ENCODE data around the gene CAPN8.

DNA sequence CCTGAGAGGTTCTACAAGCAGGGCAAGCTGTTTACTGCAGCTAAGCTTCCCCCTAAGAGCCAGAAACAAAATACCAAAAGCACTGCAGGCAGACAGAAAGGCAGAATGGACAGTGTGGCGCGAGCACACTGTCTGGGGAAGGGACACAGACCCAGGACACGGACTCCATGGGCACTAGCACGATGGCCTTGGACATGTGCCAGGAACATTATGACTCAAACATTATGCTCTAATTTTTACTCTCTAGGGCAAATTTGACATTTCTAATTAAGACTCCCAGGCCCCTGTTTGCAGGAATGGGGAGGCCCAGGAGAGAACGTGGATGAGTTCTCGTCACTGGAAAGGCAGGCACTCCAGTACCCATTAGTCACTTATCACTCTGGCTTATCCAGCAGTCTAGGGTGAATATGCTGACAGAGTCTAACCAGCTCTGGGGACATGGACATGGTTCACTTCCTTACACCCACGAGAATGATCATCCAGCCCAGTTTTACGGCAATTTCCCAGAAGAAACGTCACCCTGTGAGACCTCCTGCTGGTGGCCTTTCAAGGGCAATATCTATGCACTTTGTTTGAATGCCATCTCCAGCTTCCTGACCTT, 45.1 kb downstream of the CAPN8 start:
- TF ChIP-seq, protein P1, sequence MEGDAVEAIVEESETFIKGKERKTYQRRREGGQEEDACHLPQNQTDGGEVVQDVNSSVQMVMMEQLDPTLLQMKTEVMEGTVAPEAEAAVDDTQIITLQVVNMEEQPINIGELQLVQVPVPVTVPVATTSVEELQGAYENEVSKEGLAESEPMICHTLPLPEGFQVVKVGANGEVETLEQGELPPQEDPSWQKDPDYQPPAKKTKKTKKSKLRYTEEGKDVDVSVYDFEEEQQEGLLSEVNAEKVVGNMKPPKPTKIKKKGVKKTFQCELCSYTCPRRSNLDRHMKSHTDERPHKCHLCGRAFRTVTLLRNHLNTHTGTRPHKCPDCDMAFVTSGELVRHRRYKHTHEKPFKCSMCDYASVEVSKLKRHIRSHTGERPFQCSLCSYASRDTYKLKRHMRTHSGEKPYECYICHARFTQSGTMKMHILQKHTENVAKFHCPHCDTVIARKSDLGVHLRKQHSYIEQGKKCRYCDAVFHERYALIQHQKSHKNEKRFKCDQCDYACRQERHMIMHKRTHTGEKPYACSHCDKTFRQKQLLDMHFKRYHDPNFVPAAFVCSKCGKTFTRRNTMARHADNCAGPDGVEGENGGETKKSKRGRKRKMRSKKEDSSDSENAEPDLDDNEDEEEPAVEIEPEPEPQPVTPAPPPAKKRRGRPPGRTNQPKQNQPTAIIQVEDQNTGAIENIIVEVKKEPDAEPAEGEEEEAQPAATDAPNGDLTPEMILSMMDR (IDR thresholded peaks at IDR 0.05) = no peak
- TF ChIP-seq POLR2A (IDR thresholded peaks at IDR 0.05) (no peak), POLR2AphosphoS5 (IDR thresholded peaks at IDR 0.05; ENCODE audit: insufficient read depth in 1 of 2, low read depth in 1 of 2) (no peak)
